HEK293 (cell line): ENCODE data around the gene APOH.

Experiments
- GLI2 ChIP-seq: fragments of 450-650 bp; formaldehyde crosslinking; IDR thresholded peaks from 2 replicates; pipeline ENCODE4; 2017; ENCODE audit warnings: missing biosample characterization, missing genetic modification characterization, low read depth, borderline replicate concordance
- GLI4 ChIP-seq: fragments of 450-650 bp; formaldehyde crosslinking; IDR thresholded peaks from 2 replicates; pipeline ENCODE4 v1.5.1; 2016; ENCODE audit warnings: missing biosample characterization, missing genetic modification characterization
- GLIS2 ChIP-seq: fragments of 450-650 bp; formaldehyde crosslinking; IDR thresholded peaks from 2 replicates; pipeline ENCODE4 v1.5.1; 2016; ENCODE audit warnings: missing biosample characterization, missing genetic modification characterization
- KLF10 ChIP-seq: fragments of 450-650 bp; IDR thresholded peaks from 2 replicates; pipeline ENCODE4 v1.5.1; 2018; ENCODE audit warnings: missing biosample characterization, mild to moderate bottlenecking, missing genetic modification characterization
- KLF9 ChIP-seq: fragments of 450-650 bp; formaldehyde crosslinking; IDR thresholded peaks from 2 replicates; pipeline ENCODE4 v1.5.1; 2016; ENCODE audit warnings: missing biosample characterization, missing genetic modification characterization, low read depth
- MEIS1 ChIP-seq: sonication (generic); formaldehyde crosslinking; IDR thresholded peaks from 2 replicates; pipeline ENCODE4 v1.8.1; 2022; ENCODE audit warnings: missing genetic modification reagents, mild to moderate bottlenecking, borderline replicate concordance
- PRDM1 ChIP-seq: fragments of 450-650 bp; formaldehyde crosslinking; IDR thresholded peaks from 2 replicates; pipeline ENCODE4; 2016; ENCODE audit warnings: missing biosample characterization, missing genetic modification characterization
- ZBTB10 ChIP-seq: fragments of 450-650 bp; formaldehyde crosslinking; IDR thresholded peaks from 2 replicates; pipeline ENCODE4 v1.5.1; 2016; ENCODE audit warnings: missing biosample characterization, missing genetic modification characterization
- ZBTB21 ChIP-seq: fragments of 450-650 bp; formaldehyde crosslinking; IDR thresholded peaks from 2 replicates; pipeline ENCODE4 v1.5.1; 2017; ENCODE audit warnings: missing biosample characterization, missing genetic modification characterization
- ZNF133 ChIP-seq: fragments of 450-650 bp; formaldehyde crosslinking; IDR thresholded peaks from 2 replicates; pipeline ENCODE4 v1.5.1; 2016; ENCODE audit warnings: missing biosample characterization, missing genetic modification characterization
- ZNF146 ChIP-seq: fragments of 450-650 bp; formaldehyde crosslinking; IDR thresholded peaks from 2 replicates; pipeline ENCODE4 v1.5.1; 2016; ENCODE audit warnings: missing biosample characterization, missing genetic modification characterization
- ZNF184 ChIP-seq: fragments of 450-650 bp; IDR thresholded peaks from 2 replicates; pipeline ENCODE4 v1.5.1; 2018; ENCODE audit warnings: missing biosample characterization, mild to moderate bottlenecking, missing genetic modification characterization
- ZNF24 ChIP-seq: fragments of 450-650 bp; formaldehyde crosslinking; IDR thresholded peaks from 2 replicates; pipeline ENCODE4 v1.5.1; 2016; ENCODE audit warnings: missing biosample characterization, missing genetic modification characterization
- ZNF292 ChIP-seq: fragments of 450-650 bp; formaldehyde crosslinking; IDR thresholded peaks from 2 replicates; pipeline ENCODE4 v1.5.1; 2016; ENCODE audit warnings: low read depth, missing biosample characterization, missing genetic modification characterization, borderline replicate concordance
- ZNF302 ChIP-seq: fragments of 450-650 bp; formaldehyde crosslinking; IDR thresholded peaks from 2 replicates; pipeline ENCODE4 v1.5.1; 2016; ENCODE audit warnings: missing biosample characterization, missing genetic modification characterization, low read depth
- ZNF366 ChIP-seq: fragments of 450-650 bp; formaldehyde crosslinking; conservative IDR thresholded peaks from 2 replicates; pipeline ENCODE4 v1.5.1; 2016; ENCODE audit warnings: missing biosample characterization, missing genetic modification characterization
- ZNF37A ChIP-seq: fragments of 450-650 bp; IDR thresholded peaks from 2 replicates; pipeline ENCODE4 v1.5.1; 2018; ENCODE audit warnings: missing biosample characterization, missing genetic modification characterization
- ZNF544 ChIP-seq: fragments of 450-650 bp; formaldehyde crosslinking; IDR thresholded peaks from 2 replicates; pipeline ENCODE4 v1.5.0; 2017; ENCODE audit warnings: missing biosample characterization, missing genetic modification characterization
- ZNF548 ChIP-seq: fragments of 450-650 bp; formaldehyde crosslinking; IDR thresholded peaks from 2 replicates; pipeline ENCODE4 v1.5.1; 2016; ENCODE audit warnings: missing biosample characterization, missing genetic modification characterization
- ZNF555 ChIP-seq: fragments of 450-650 bp; formaldehyde crosslinking; conservative IDR thresholded peaks from 2 replicates; pipeline ENCODE4 v1.5.1; 2017; ENCODE audit warnings: missing biosample characterization, mild to moderate bottlenecking, missing genetic modification characterization, inconsistent platforms
- ZNF621 ChIP-seq: fragments of 450-650 bp; formaldehyde crosslinking; IDR thresholded peaks from 2 replicates; pipeline ENCODE4 v1.5.1; 2017; ENCODE audit warnings: missing biosample characterization, missing genetic modification characterization
- ZNF623 ChIP-seq: fragments of 450-650 bp; formaldehyde crosslinking; IDR thresholded peaks from 2 replicates; pipeline ENCODE4 v1.5.1; 2016; ENCODE audit warnings: missing biosample characterization, missing genetic modification characterization
- ZNF664 ChIP-seq: fragments of 450-650 bp; formaldehyde crosslinking; IDR thresholded peaks from 2 replicates; pipeline ENCODE4 v1.5.1; 2016; ENCODE audit warnings: missing biosample characterization, missing genetic modification characterization
- ZNF677 ChIP-seq: fragments of 450-650 bp; IDR thresholded peaks from 2 replicates; pipeline ENCODE4 v1.5.0; 2018; ENCODE audit warnings: missing biosample characterization, mild to moderate bottlenecking, missing genetic modification characterization, moderate library complexity
- TF ChIP-seq, protein P1 (sequence below): fragments of 450-650 bp; formaldehyde crosslinking; IDR thresholded peaks from 2 replicates; pipeline ENCODE4 v1.5.1; 2016; ENCODE audit warnings: missing biosample characterization, missing genetic modification characterization, low read depth
- TF ChIP-seq, protein P2 (sequence below): fragments of 450-650 bp; formaldehyde crosslinking; IDR thresholded peaks from 2 replicates; pipeline ENCODE4 v1.5.1; 2016; ENCODE audit warnings: missing biosample characterization, missing genetic modification characterization
- TF ChIP-seq, protein P3 (sequence below): fragments of 450-650 bp; formaldehyde crosslinking; conservative IDR thresholded peaks from 2 replicates; pipeline ENCODE4 v1.5.1; 2016; ENCODE audit warnings: low read depth, missing biosample characterization, missing genetic modification characterization
- TF ChIP-seq, protein P4 (sequence below): fragments of 450-650 bp; formaldehyde crosslinking; optimal IDR thresholded peaks from 2 replicates; pipeline ENCODE3; 2016; ENCODE audit warnings: missing biosample characterization, mild to moderate bottlenecking, missing genetic modification characterization

Gene APOH

DNA sequence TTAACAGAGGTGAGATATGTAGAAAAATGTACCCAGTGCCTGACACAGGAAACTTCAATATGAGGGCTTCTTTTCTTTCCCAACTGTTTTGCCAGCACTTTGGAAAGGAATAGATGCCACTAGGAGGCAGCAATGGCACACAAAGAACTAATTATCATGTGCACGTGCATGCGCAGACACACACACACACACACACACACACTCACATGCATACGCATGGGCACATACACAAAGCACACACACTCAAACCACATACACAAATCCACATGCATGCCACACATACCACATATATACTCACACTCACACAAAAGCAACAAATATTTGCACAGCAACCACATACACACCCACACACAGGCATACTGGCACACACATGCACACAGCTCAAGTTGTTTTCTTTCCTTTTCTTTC is 28.5 kb downstream of the APOH start (continued):
- TF ChIP-seq ZNF24 (tag by site-specific recombination) (peak; percentile 47; the same call in 1 of the 2 replicates), KLF9 (tag by site-specific recombination) (no peak), GLI4 (tag by site-specific recombination) (0 out of 2 replicates have a peak, but pooled peaks have one; percentile 81), ZNF544 (tag by site-specific recombination) (no peak), ZNF623 (tag by site-specific recombination) (no peak), ZNF677 (tag by site-specific recombination) (no peak), ZNF621 (no peak), ZNF302 (tag by site-specific recombination) (0 out of 2 replicates have a peak, but pooled peaks have one; percentile 69), ZNF366 (tag by site-specific recombination) (0 out of 2 replicates have a peak, but pooled peaks have one; percentile 28), ZBTB10 (no peak), MEIS1 (no peak), KLF10 (tag by site-specific recombination) (no peak), ZNF292 (tag by site-specific recombination) (no peak), ZNF37A (tag by site-specific recombination) (no peak), GLI2 (no peak), GLIS2 (tag by site-specific recombination) (no peak), ZNF133 (tag by site-specific recombination) (no peak), ZNF664 (tag by site-specific recombination) (no peak), ZNF555 (no peak), ZNF146 (tag by site-specific recombination) (no peak), PRDM1 (tag by site-specific recombination) (no peak), ZNF184 (no peak), ZBTB21 (no peak), ZNF548 (tag by site-specific recombination) (no peak)
- TF ChIP-seq, protein P1, sequence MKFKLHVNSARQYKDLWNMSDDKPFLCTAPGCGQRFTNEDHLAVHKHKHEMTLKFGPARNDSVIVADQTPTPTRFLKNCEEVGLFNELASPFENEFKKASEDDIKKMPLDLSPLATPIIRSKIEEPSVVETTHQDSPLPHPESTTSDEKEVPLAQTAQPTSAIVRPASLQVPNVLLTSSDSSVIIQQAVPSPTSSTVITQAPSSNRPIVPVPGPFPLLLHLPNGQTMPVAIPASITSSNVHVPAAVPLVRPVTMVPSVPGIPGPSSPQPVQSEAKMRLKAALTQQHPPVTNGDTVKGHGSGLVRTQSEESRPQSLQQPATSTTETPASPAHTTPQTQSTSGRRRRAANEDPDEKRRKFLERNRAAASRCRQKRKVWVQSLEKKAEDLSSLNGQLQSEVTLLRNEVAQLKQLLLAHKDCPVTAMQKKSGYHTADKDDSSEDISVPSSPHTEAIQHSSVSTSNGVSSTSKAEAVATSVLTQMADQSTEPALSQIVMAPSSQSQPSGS (tag by site-specific recombination): no peak
- TF ChIP-seq, protein P2, sequence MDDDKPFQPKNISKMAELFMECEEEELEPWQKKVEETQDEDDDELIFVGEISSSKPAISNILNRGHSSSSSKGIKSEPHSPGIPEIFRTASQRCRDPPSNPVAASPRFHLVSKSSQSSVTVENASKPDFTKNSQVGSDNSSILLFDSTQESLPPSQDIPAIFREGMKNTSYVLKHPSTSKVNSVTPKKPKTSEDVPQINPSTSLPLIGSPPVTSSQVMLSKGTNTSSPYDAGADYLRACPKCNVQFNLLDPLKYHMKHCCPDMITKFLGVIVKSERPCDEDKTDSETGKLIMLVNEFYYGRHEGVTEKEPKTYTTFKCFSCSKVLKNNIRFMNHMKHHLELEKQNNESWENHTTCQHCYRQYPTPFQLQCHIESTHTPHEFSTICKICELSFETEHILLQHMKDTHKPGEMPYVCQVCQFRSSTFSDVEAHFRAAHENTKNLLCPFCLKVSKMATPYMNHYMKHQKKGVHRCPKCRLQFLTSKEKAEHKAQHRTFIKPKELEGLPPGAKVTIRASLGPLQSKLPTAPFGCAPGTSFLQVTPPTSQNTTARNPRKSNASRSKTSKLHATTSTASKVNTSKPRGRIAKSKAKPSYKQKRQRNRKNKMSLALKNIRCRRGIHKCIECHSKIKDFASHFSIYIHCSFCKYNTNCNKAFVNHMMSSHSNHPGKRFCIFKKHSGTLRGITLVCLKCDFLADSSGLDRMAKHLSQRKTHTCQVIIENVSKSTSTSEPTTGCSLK (tag by site-specific recombination): no peak
- TF ChIP-seq, protein P3, sequence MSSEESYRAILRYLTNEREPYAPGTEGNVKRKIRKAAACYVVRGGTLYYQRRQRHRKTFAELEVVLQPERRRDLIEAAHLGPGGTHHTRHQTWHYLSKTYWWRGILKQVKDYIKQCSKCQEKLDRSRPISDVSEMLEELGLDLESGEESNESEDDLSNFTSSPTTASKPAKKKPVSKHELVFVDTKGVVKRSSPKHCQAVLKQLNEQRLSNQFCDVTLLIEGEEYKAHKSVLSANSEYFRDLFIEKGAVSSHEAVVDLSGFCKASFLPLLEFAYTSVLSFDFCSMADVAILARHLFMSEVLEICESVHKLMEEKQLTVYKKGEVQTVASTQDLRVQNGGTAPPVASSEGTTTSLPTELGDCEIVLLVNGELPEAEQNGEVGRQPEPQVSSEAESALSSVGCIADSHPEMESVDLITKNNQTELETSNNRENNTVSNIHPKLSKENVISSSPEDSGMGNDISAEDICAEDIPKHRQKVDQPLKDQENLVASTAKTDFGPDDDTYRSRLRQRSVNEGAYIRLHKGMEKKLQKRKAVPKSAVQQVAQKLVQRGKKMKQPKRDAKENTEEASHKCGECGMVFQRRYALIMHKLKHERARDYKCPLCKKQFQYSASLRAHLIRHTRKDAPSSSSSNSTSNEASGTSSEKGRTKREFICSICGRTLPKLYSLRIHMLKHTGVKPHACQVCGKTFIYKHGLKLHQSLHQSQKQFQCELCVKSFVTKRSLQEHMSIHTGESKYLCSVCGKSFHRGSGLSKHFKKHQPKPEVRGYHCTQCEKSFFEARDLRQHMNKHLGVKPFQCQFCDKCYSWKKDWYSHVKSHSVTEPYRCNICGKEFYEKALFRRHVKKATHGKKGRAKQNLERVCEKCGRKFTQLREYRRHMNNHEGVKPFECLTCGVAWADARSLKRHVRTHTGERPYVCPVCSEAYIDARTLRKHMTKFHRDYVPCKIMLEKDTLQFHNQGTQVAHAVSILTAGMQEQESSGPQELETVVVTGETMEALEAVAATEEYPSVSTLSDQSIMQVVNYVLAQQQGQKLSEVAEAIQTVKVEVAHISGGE (tag by site-specific recombination): no peak
- TF ChIP-seq, protein P4, sequence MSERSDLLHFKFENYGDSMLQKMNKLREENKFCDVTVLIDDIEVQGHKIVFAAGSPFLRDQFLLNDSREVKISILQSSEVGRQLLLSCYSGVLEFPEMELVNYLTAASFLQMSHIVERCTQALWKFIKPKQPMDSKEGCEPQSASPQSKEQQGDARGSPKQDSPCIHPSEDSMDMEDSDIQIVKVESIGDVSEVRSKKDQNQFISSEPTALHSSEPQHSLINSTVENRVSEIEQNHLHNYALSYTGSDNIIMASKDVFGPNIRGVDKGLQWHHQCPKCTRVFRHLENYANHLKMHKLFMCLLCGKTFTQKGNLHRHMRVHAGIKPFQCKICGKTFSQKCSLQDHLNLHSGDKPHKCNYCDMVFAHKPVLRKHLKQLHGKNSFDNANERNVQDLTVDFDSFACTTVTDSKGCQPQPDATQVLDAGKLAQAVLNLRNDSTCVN (tag by site-specific recombination): peak; percentile 86
